ENCODE data around the gene THAP8. TPM values are rescaled to one million over a fixed set of nuclear protein-coding genes. Genes with fewer than 3 reads are reported as not detected.
"Not testable (repeated sequence)": the region's sequence is repeated elsewhere in the genome, so short reads cannot be mapped to it uniquely, and the experiment has no call there.

THAP8 gene
- total RNA-seq, 2 experiments from 2014 or later, result 3.1 to 3.4 TPM

GRCh38 chr19:36089847-36090246 is 35.8 kb upstream of the THAP8 start:
- ChIA-PET POLR2A (no interaction called here), CTCF (no interaction called here)
- no peaks in the 10 kb centered on the region for H3K9me3 Mint-ChIP-seq (ENCODE audit: low read depth)
- DNase-seq (no peak), ATAC-seq (no peak)
- H3K27me3 Mint-ChIP-seq, result no peaks in the 10 kb centered on the region
- intact Hi-C loops (cut with DNase I, micrococcal nuclease), result no loop called here
- H3K4me3 Mint-ChIP-seq, result no peak overlapping the region
- no peak overlapping the region for H3K27ac Mint-ChIP-seq
- peaks cover 19% of the 10 kb centered on the region for H3K4me1 Mint-ChIP-seq
- H3K36me3 Mint-ChIP-seq (ENCODE audit: low read depth), result peaks cover 35% of the 10 kb centered on the region

GRCh38 chr19:36086326-36086725 is 32.2 kb upstream of the THAP8 start:
- Mint-ChIP-seq H3K9me3 (ENCODE audit: low read depth) (no peaks in the 10 kb centered on the region), H3K4me1 (no peaks in the 10 kb centered on the region), H3K27ac (no peak overlapping the region), H3K27me3 (no peaks in the 10 kb centered on the region), H3K36me3 (ENCODE audit: low read depth) (peaks cover 46% of the 10 kb centered on the region), H3K4me3 (no peak overlapping the region)
- intact Hi-C loops (cut with DNase I, micrococcal nuclease), result no loop called here
- DNase-seq (no peak), ATAC-seq (no peak)
- POLR2A ChIA-PET, result no interaction called here
- CTCF ChIA-PET, result interaction anchor here (0.7 kb wide), 1 partner anchor 11 kb away, joined by 3 read pairs; no protein-coding TSS in a partner anchor

GRCh38 chr19:36084231-36085009 is 30.3 kb upstream of the THAP8 start:
- Mint-ChIP-seq H3K27ac (no peak overlapping the region), H3K9me3 (ENCODE audit: low read depth) (no peaks in the 10 kb centered on the region), H3K4me3 (no peak overlapping the region), H3K27me3 (no peaks in the 10 kb centered on the region), H3K36me3 (ENCODE audit: low read depth) (peaks cover 38% of the 10 kb centered on the region), H3K4me1 (no peaks in the 10 kb centered on the region)
- ATAC-seq (no peak), DNase-seq (no peak)
- ChIA-PET POLR2A (interaction anchor here (0.8 kb wide), 1 partner anchor 1964 kb away, joined by 3 read pairs; no protein-coding TSS in a partner anchor), CTCF (no interaction called here)
- intact Hi-C loops (cut with DNase I, micrococcal nuclease), result no loop called here

- DNase-seq (no peak), ATAC-seq (no peak)
- peaks cover 36% of the 10 kb centered on the region for H3K36me3 Mint-ChIP-seq (ENCODE audit: low read depth)
- H3K4me1 Mint-ChIP-seq, result no peaks in the 10 kb centered on the region
- no peaks in the 10 kb centered on the region for H3K9me3 Mint-ChIP-seq (ENCODE audit: low read depth)
- intact Hi-C loops (cut with DNase I, micrococcal nuclease), result no loop called here
- ChIA-PET CTCF (interaction anchor here (0.8 to 1.2 kb wide), 3 partner anchors 23 to 128 kb away, joined by 3 to 5 read pairs (median 3); no protein-coding TSS in a partner anchor), POLR2A (no interaction called here)
- H3K27me3 Mint-ChIP-seq, result no peaks in the 10 kb centered on the region
- no peak overlapping the region for H3K4me3 Mint-ChIP-seq
- H3K27ac Mint-ChIP-seq, result no peak overlapping the region
These were observed 28.8 kb upstream of the THAP8 start for GRCh38 chr19:36082916-36083315.

GRCh38 chr19:36081894-36082293 is 27.8 kb upstream of the THAP8 start:
- no peak overlapping the region for H3K4me3 Mint-ChIP-seq
- DNase-seq, result no peak
- CTCF ChIA-PET, result interaction anchor here (1.0 to 1.2 kb wide), 2 partner anchors 23 to 27 kb away, joined by 3 to 5 read pairs; partner anchors contain the start of gene WDR62
- no peaks in the 10 kb centered on the region for H3K27me3 Mint-ChIP-seq
- peaks cover 37% of the 10 kb centered on the region for H3K36me3 Mint-ChIP-seq (ENCODE audit: low read depth)
- no peaks in the 10 kb centered on the region for H3K4me1 Mint-ChIP-seq
- no peak overlapping the region for H3K27ac Mint-ChIP-seq
- H3K9me3 Mint-ChIP-seq (ENCODE audit: low read depth), result no peaks in the 10 kb centered on the region
- intact Hi-C loops (cut with DNase I, micrococcal nuclease), result no loop called here
- ATAC-seq, result no peak
- POLR2A ChIA-PET, result no interaction called here

GRCh38 chr19:36081385-36081784 is 27.3 kb upstream of the THAP8 start:
- no peaks in the 10 kb centered on the region for H3K9me3 Mint-ChIP-seq (ENCODE audit: low read depth)
- no peaks in the 10 kb centered on the region for H3K27me3 Mint-ChIP-seq
- intact Hi-C loops (cut with DNase I, micrococcal nuclease), result no loop called here
- DNase-seq, result no peak
- H3K27ac Mint-ChIP-seq, result no peak overlapping the region
- H3K4me3 Mint-ChIP-seq, result no peak overlapping the region
- no peaks in the 10 kb centered on the region for H3K4me1 Mint-ChIP-seq
- ATAC-seq, result no peak
- peaks cover 35% of the 10 kb centered on the region for H3K36me3 Mint-ChIP-seq (ENCODE audit: low read depth)
- ChIA-PET POLR2A (no interaction called here), CTCF (interaction anchor here (1.0 kb wide), 1 partner anchor 26 kb away, joined by 3 read pairs; the partner anchor contains the start of gene WDR62)

- H3K36me3 Mint-ChIP-seq (ENCODE audit: low read depth), result peaks cover 31% of the 10 kb centered on the region
- H3K27me3 Mint-ChIP-seq, result no peaks in the 10 kb centered on the region
- no peaks in the 10 kb centered on the region for H3K4me1 Mint-ChIP-seq
- no peaks in the 10 kb centered on the region for H3K9me3 Mint-ChIP-seq (ENCODE audit: low read depth)
- H3K4me3 Mint-ChIP-seq, result no peak overlapping the region
- intact Hi-C loops (cut with DNase I, micrococcal nuclease), result no loop called here
- no peak for DNase-seq
- CTCF ChIA-PET, result interaction anchor here (0.7 kb wide), 1 partner anchor 51 kb away, joined by 4 read pairs; no protein-coding TSS in a partner anchor
- POLR2A ChIA-PET, result no interaction called here
- no peak overlapping the region for H3K27ac Mint-ChIP-seq
- ATAC-seq, result no peak
These were observed 25.4 kb upstream of the THAP8 start for GRCh38 chr19:36079389-36079945.

GRCh38 chr19:36073121-36073876 is 19.2 kb upstream of the THAP8 start:
- ChIA-PET CTCF (no interaction called here), POLR2A (no interaction called here)
- intact Hi-C loops (cut with DNase I, micrococcal nuclease), result no loop called here
- no peak overlapping the region for H3K27ac Mint-ChIP-seq
- ATAC-seq (no peak), DNase-seq (no peak)
- H3K27me3 Mint-ChIP-seq, result no peaks in the 10 kb centered on the region
- no peaks in the 10 kb centered on the region for H3K4me1 Mint-ChIP-seq
- no peaks in the 10 kb centered on the region for H3K9me3 Mint-ChIP-seq (ENCODE audit: low read depth)
- H3K36me3 Mint-ChIP-seq (ENCODE audit: low read depth), result peaks cover 37% of the 10 kb centered on the region
- H3K4me3 Mint-ChIP-seq, result no peak overlapping the region

GRCh38 chr19:36072081-36072480 is 18.0 kb upstream of the THAP8 start:
- Mint-ChIP-seq H3K27me3 (no peaks in the 10 kb centered on the region), H3K9me3 (ENCODE audit: low read depth) (no peaks in the 10 kb centered on the region), H3K27ac (no peak overlapping the region), H3K4me3 (no peak overlapping the region), H3K4me1 (no peaks in the 10 kb centered on the region), H3K36me3 (ENCODE audit: low read depth) (peaks cover 44% of the 10 kb centered on the region)
- CTCF ChIA-PET, result no interaction called here
- POLR2A ChIA-PET, result no interaction called here
- DNase-seq (no peak), ATAC-seq (no peak)
- intact Hi-C loops (cut with DNase I, micrococcal nuclease), result no loop called here

- ATAC-seq, H3K4me3 Mint-ChIP-seq, H3K27ac Mint-ChIP-seq: not testable (repeated sequence)
These were observed 14.9 kb upstream of the THAP8 start for GRCh38 chr19:36068810-36069499.

GRCh38 chr19:36067681-36068080 is 13.6 kb upstream of the THAP8 start:
- intact Hi-C loops (cut with DNase I, micrococcal nuclease), result no loop called here
- H3K9me3 Mint-ChIP-seq (ENCODE audit: low read depth), result no peaks in the 10 kb centered on the region
- no peaks in the 10 kb centered on the region for H3K4me1 Mint-ChIP-seq
- ChIA-PET POLR2A (no interaction called here), CTCF (no interaction called here)
- no peaks in the 10 kb centered on the region for H3K27me3 Mint-ChIP-seq
- no peak for ATAC-seq
- no peak overlapping the region for H3K4me3 Mint-ChIP-seq
- H3K27ac Mint-ChIP-seq, result no peak overlapping the region
- peaks cover 33% of the 10 kb centered on the region for H3K36me3 Mint-ChIP-seq (ENCODE audit: low read depth)
- DNase-seq, result no peak

More at GRCh38 chr19:36068810-36069499, 14.9 kb upstream of the THAP8 start:
- intact Hi-C loops (cut with DNase I, micrococcal nuclease); CTCF ChIA-PET; H3K9me3 Mint-ChIP-seq (ENCODE audit: low read depth); H3K27me3 Mint-ChIP-seq; H3K4me1 Mint-ChIP-seq; POLR2A ChIA-PET; DNase-seq: not testable (repeated sequence)
- H3K36me3 Mint-ChIP-seq (ENCODE audit: low read depth), result peaks cover 39% of the 10 kb centered on the region

Measured in activated CD4-positive, alpha-beta T cell treated with anti-CD3 and anti-CD28 coated beads for 36 hours (primary cell).